Endodermal cell (in vitro differentiated cells): ENCODE measurements around the gene SVIL. TPM values are rescaled to one million over a fixed set of nuclear protein-coding genes. Genes with fewer than 3 reads are reported as not detected.
"Not testable (repeated sequence)": the region's sequence is repeated elsewhere in the genome, so short reads cannot be mapped to it uniquely, and the experiment has no call there.

Experiments used
- DNase-seq: peaks from one replicate; pipeline ENCODE4 v3.0.0-alpha.2; 2017
- H3K27ac ChIP-seq: 2 replicates; pipeline ENCODE4 v1.5.1; 2013; ENCODE audit warnings: mild to moderate bottlenecking, low read depth, low read length, moderate library complexity
- H3K27me3 ChIP-seq: 2 replicates; pipeline ENCODE4 v1.6.1; 2013; ENCODE audit warnings: mild to moderate bottlenecking, low read length, moderate library complexity; ENCODE audit not compliant: insufficient read depth, control insufficient read depth, poor library complexity, severe bottlenecking
- H3K36me3 ChIP-seq: 2 replicates; pipeline ENCODE4 v1.7.0; 2013; ENCODE audit warnings: mild to moderate bottlenecking, low read length, moderate library complexity; ENCODE audit not compliant: control insufficient read depth, insufficient read depth
- H3K4me1 ChIP-seq: one replicate; pipeline ENCODE4 v1.7.0; 2013; ENCODE audit warnings: low read length; ENCODE audit not compliant: control insufficient read depth, insufficient read depth
- H3K4me3 ChIP-seq: 2 replicates; pipeline ENCODE4 v1.5.1; 2013; ENCODE audit warnings: mild to moderate bottlenecking, low read length, moderate library complexity
- H3K9ac ChIP-seq: 2 replicates; pipeline ENCODE4 v1.6.1; 2013; ENCODE audit warnings: mild to moderate bottlenecking, low read length, moderate library complexity; ENCODE audit not compliant: poor library complexity, severe bottlenecking; ENCODE audit errors: extremely low read depth
- H3K9me3 ChIP-seq: 2 replicates; pipeline ENCODE4 v1.6.1; 2013; ENCODE audit warnings: mild to moderate bottlenecking, low read length, moderate library complexity; ENCODE audit not compliant: control insufficient read depth
- H3K27ac Mint-ChIP-seq: 2 replicates; pipeline ENCODE4 v1.8.0; 2020; ENCODE audit warnings: mixed read lengths
- H3K27me3 Mint-ChIP-seq: 2 replicates; pipeline ENCODE4 v1.8.0; 2021; ENCODE audit warnings: mild to moderate bottlenecking, mixed read lengths; ENCODE audit not compliant: insufficient read depth
- H3K36me3 Mint-ChIP-seq: 2 replicates; pipeline ENCODE4 v1.8.0; 2020; ENCODE audit warnings: low read depth, mixed read lengths
- H3K4me1 Mint-ChIP-seq: 2 replicates; pipeline ENCODE4 v1.8.0; 2020; ENCODE audit warnings: mixed read lengths
- H3K4me3 Mint-ChIP-seq: 2 replicates; pipeline ENCODE4 v1.8.0; 2020; ENCODE audit warnings: mild to moderate bottlenecking, moderate library complexity, mixed read lengths
- H3K9me3 Mint-ChIP-seq: 2 replicates; pipeline ENCODE4 v1.8.0; 2020; ENCODE audit warnings: mild to moderate bottlenecking, mixed read lengths
- WGBS, 2 experiments: methylation state at CpG; one replicate each; pipeline versions ENCODE4 v1.1.5 to v1.1.7; 2013; ENCODE audit warnings: missing lambda C conversion rate in 2 of 2, mixed read lengths in 1 of 2; ENCODE audit not compliant: insufficient coverage in 1 of 2, insufficient read length in 1 of 2; 5-methylcytosine and 5-hydroxymethylcytosine counted together
- total RNA-seq, 2 donors: library from RNA; stranded (reverse); fragmentation: NEBNext Ultra II Directional in 1 of 2; extraction: Animal tissue kit (Norgen Biotek cat#: 25700) in 1 of 2; gene quantifications; 2 replicates in 1 of 2; 3 replicates in 1 of 2; pipeline ENCODE4 v1.2.1, GENCODE V29; 2021
- TF ChIP-seq, protein P1 (sequence below): fragments of 200-600 bp; sonication (generic); conservative IDR thresholded peaks from 2 replicates; pipeline ENCODE4 v1.5.0; 2021; ENCODE audit warnings: antibody characterized with exemption, mild to moderate bottlenecking

The SVIL gene
- total RNA-seq, 2 donors from 2014 or later: 25.2 to 32.9 TPM

DNA sequence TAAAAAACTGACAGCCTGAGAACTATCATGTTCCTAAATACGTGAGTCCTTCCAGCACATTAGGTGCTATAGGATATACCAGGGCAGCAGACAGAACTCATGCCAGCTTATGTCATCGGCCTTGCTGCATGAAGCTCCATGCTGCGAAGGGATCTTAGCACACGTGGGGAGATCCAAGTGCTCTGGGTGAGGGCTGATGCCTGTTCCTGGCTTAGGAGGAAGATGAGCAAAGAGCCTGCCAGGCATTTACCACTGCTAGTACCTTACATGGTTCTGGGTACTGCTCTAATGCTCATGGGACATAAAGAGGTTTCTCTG lies 43.2 kb downstream of the SVIL start:
- H3K27me3 ChIP-seq: no peaks in the 10 kb centered on the region
- no peaks in the 10 kb centered on the region for H3K36me3 ChIP-seq
- H3K27ac ChIP-seq: no peak overlapping the region
- H3K9ac ChIP-seq: no peak overlapping the region
- 80 to 94% methylated on average over 1 to 4 of the region's 4 CpGs for WGBS, 2 experiments
- TF ChIP-seq, protein P1, sequence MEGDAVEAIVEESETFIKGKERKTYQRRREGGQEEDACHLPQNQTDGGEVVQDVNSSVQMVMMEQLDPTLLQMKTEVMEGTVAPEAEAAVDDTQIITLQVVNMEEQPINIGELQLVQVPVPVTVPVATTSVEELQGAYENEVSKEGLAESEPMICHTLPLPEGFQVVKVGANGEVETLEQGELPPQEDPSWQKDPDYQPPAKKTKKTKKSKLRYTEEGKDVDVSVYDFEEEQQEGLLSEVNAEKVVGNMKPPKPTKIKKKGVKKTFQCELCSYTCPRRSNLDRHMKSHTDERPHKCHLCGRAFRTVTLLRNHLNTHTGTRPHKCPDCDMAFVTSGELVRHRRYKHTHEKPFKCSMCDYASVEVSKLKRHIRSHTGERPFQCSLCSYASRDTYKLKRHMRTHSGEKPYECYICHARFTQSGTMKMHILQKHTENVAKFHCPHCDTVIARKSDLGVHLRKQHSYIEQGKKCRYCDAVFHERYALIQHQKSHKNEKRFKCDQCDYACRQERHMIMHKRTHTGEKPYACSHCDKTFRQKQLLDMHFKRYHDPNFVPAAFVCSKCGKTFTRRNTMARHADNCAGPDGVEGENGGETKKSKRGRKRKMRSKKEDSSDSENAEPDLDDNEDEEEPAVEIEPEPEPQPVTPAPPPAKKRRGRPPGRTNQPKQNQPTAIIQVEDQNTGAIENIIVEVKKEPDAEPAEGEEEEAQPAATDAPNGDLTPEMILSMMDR: no peak
- H3K9me3 ChIP-seq: peaks cover 2% of the 10 kb centered on the region
- H3K4me1 ChIP-seq: no peaks in the 10 kb centered on the region
- Mint-ChIP-seq H3K27me3 (no peaks in the 10 kb centered on the region), H3K9me3 (no peaks in the 10 kb centered on the region), H3K4me1 (peaks cover 21% of the 10 kb centered on the region), H3K4me3 (no peak overlapping the region), H3K27ac (no peak overlapping the region), H3K36me3 (peaks cover under 1% of the 10 kb centered on the region)
- no peak overlapping the region for H3K4me3 ChIP-seq
- DNase-seq: no peak

GRCh38 chr10:29590915-29591650 lies 43.7 kb downstream of the SVIL start:
- Mint-ChIP-seq H3K4me3 (no peak overlapping the region), H3K4me1 (peaks cover 21% of the 10 kb centered on the region), H3K9me3 (peaks cover 3% of the 10 kb centered on the region), H3K36me3 (peaks cover 2% of the 10 kb centered on the region), H3K27me3 (no peaks in the 10 kb centered on the region), H3K27ac (no peak overlapping the region)
- TF ChIP-seq, protein P1: peak; percentile 1
- WGBS, 2 experiments: 85 to 92% methylated on average over 1 to 2 of the region's 2 CpGs
- Histone ChIP-seq H3K4me3 (no peak overlapping the region), H3K4me1 (no peaks in the 10 kb centered on the region), H3K9me3 (peaks cover 4% of the 10 kb centered on the region), H3K27ac (no peak overlapping the region), H3K27me3 (no peaks in the 10 kb centered on the region), H3K36me3 (no peaks in the 10 kb centered on the region), H3K9ac (no peak overlapping the region)
- no peak for DNase-seq

DNA sequence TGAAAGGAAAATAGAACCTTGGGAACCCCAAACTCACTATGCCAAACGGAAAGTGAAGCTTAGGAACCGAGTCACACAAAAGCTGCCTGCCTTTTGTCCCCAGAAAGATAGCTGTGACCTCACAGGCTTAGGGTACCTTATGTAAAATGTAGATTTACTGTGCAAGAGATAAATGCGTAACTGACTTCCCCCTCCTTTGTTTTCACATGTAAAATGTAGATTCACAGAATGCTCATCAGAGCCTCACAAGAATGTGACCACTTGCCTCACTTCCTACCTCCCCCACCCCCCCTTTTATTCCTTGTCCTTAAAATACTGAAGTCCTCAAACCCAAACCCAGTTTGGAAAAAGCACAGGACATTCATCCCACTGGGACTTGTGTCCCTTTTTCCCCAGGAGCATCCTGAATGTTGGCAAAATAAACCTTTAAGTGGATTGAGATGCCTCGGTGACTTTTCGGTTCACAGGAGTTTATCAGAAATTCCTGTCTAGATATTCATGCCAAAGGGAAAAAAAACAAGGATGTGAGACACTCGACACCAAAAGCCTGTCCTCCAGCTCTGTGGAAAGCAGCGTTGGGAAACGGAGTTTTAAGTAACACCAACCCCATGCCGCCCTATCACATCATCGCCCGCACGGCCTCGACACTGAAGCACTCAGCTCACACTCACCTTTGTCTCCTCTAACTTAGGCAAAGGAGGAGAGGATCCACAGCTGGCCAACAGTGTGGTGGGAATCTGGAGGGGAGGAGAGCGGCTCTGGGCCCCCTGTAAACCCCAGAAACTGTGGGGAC lies 45.9 kb downstream of the SVIL start:
- peaks cover 2% of the 10 kb centered on the region for H3K36me3 Mint-ChIP-seq
- H3K9me3 ChIP-seq: peaks cover 4% of the 10 kb centered on the region
- H3K9me3 Mint-ChIP-seq: peaks cover 3% of the 10 kb centered on the region
- peak; percentile 70 for DNase-seq
- no peaks in the 10 kb centered on the region for H3K27me3 ChIP-seq
- H3K9ac ChIP-seq: no peak overlapping the region
- H3K4me1 Mint-ChIP-seq: peaks cover 26% of the 10 kb centered on the region
- peak overlapping the region; percentile 78 for H3K27ac ChIP-seq
- 73% methylated on average over 5 to 14 of the region's 14 CpGs for WGBS, 2 experiments
- no peaks in the 10 kb centered on the region for H3K27me3 Mint-ChIP-seq
- H3K4me1 ChIP-seq: no peaks in the 10 kb centered on the region
- no peak overlapping the region for H3K4me3 ChIP-seq
- no peaks in the 10 kb centered on the region for H3K36me3 ChIP-seq
- H3K27ac Mint-ChIP-seq: peak overlapping the region; percentile 88
- H3K4me3 Mint-ChIP-seq: no peak overlapping the region
- TF ChIP-seq, protein P1: no peak

DNA sequence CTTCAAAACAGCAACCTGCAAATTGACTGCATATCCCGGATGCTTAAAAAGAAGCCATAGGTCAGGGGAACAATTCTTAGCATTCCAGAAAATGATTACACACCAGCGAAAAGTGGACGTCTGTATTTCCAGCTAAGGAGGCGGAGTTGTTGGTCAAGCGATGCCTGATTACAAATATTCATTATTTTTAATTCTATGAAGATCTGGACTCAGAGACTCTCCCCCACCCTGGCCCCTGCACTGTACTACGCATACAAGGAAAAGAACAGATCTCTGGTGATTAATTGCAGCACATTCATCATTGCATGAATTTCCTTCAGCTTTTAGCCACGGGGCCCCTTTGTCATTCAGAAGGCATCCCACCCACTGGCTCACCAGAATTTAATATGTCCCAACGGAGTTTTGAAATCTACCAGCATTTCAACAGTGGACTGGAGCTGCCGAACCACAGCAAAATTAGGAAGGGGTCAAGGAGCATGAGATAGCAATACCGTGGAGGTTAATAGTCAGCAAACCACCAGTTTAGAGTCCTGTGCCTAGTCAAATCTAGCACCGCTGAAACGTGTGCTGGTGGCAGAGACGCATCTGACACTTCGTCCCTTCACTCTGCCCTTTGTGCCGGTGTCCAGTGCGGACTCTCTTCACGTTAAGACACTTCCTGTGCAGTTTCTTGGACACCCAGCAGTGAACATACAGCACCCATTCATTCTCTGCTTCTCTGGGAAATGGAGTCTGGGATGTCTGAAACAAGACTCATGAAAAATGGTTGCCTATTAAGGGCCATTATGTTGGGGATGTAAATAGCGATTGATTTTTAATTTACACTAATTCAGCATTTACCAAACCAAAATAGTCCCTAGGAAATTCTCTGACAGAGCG lies 46.8 kb downstream of the SVIL start:
- H3K36me3 ChIP-seq, H3K4me1 ChIP-seq, H3K27me3 ChIP-seq, H3K9ac ChIP-seq, H3K4me3 ChIP-seq, H3K27me3 Mint-ChIP-seq, H3K9me3 ChIP-seq, DNase-seq, H3K9me3 Mint-ChIP-seq, H3K36me3 Mint-ChIP-seq, H3K4me3 Mint-ChIP-seq: not testable (repeated sequence)
- peak overlapping the region; percentile 86 for H3K27ac ChIP-seq
- Mint-ChIP-seq H3K4me1 (peaks cover 26% of the 10 kb centered on the region), H3K27ac (peak overlapping the region; percentile 76)
- 71 to 80% methylated on average over 4 to 14 of the region's 19 CpGs for WGBS, 2 experiments
